IPS DF 4.7 (cell line): Measurements from ENCODE around the gene HYOU1.
"Not testable (repeated sequence)": the region's sequence is repeated elsewhere in the genome, so short reads cannot be mapped to it uniquely, and the experiment has no call there.

Experiments used
- DNase-seq: peaks from one replicate; pipeline ENCODE4 v3.0.0-alpha.2; 2013; ENCODE audit warnings: low spot score; ENCODE audit errors: extremely low read depth

The HYOU1 gene

GRCh38 chr11:119085437-119085847 lies 28.4 kb upstream of the HYOU1 start:
- no peak for DNase-seq

GRCh38 chr11:119084663-119085436 lies 27.8 kb upstream of the HYOU1 start, which contains the start of gene HMBS:
TSS of gene HMBS (plus strand) at chr11:119084881. CDS start at chr11:119085034, 153 bp downstream.
- DNase-seq, result peak; percentile 82

- DNase-seq, result no peak
These were observed 24.8 kb upstream of the HYOU1 start for GRCh38 chr11:119081682-119082260.

- no peak for DNase-seq
These were observed 21.8 kb upstream of the HYOU1 start for GRCh38 chr11:119078675-119079420.

GRCh38 chr11:119077839-119078238 lies 20.8 kb upstream of the HYOU1 start:
- no peak for DNase-seq

- peak; percentile 79 for DNase-seq
These were observed 10.6 kb upstream of the HYOU1 start, which contains the start of gene VPS11 for GRCh38 chr11:119067371-119068222. TSS of gene VPS11 (plus strand) at chr11:119067818. CDS start at chr11:119067824, 6 bp downstream.

GRCh38 chr11:119065369-119065768 lies 8.4 kb upstream of the HYOU1 start:
- DNase-seq, result no peak

GRCh38 chr11:119062779-119063178 lies 5.8 kb upstream of the HYOU1 start:
- no peak for DNase-seq

- no peak for DNase-seq
These were observed 4.3 kb upstream of the HYOU1 start for GRCh38 chr11:119061256-119061655.

GRCh38 chr11:119059128-119059527 lies 2.1 kb upstream of the HYOU1 start:
- not testable (repeated sequence) for DNase-seq

- DNase-seq, result no peak
These were observed 495 bp downstream of the HYOU1 start for GRCh38 chr11:119056421-119056999.

- DNase-seq, result no peak
These were observed 1.1 kb downstream of the HYOU1 start for GRCh38 chr11:119055901-119056300.

- DNase-seq, result no peak
These were observed 2.6 kb downstream of the HYOU1 start for GRCh38 chr11:119054418-119054817.

GRCh38 chr11:119052163-119052814 lies 4.7 kb downstream of the HYOU1 start:
- DNase-seq, result no peak

- DNase-seq, result no peak
These were observed 5.4 kb downstream of the HYOU1 start for GRCh38 chr11:119051440-119052162.

- DNase-seq, result no peak
These were observed 7.9 kb downstream of the HYOU1 start for GRCh38 chr11:119049081-119049480.

- no peak for DNase-seq
These were observed 8.4 kb downstream of the HYOU1 start for GRCh38 chr11:119048644-119049043.

- DNase-seq, result no peak
These were observed 9.8 kb downstream of the HYOU1 start for GRCh38 chr11:119047205-119047604.

GRCh38 chr11:119046489-119046888 lies 10.5 kb downstream of the HYOU1 start:
- DNase-seq, result no peak

GRCh38 chr11:119044708-119045107 lies 12.3 kb downstream of the HYOU1 start:
- DNase-seq, result no peak
